ENCODE measurements around the gene GCNT1.
A peak's percentile ranks its signal among the peaks of the same experiment; 100 is the strongest.

Gene GCNT1

GRCh38 chr9:76526026-76526425, 67.0 kb downstream of the GCNT1 start:
- no peak for TF ChIP-seq POLR2A (IDR thresholded peaks at IDR 0.05; ENCODE audit: extremely low read depth, insufficient read length)
- TF ChIP-seq MYC (IDR thresholded peaks at IDR 0.05; ENCODE audit: low read depth, low read length): no peak
- no peak for TF ChIP-seq CTCF (IDR thresholded peaks at IDR 0.05; ENCODE audit: low read depth, low read length)
- TF ChIP-seq MAX (IDR thresholded peaks at IDR 0.05; ENCODE audit: low read depth, low read length): no peak
- H3K4me3 ChIP-seq (ENCODE audit: low read depth, low read length): no peak overlapping the region
- no peak for DNase-seq (ENCODE audit: low read depth)

GRCh38 chr9:76528056-76528455, 69.1 kb downstream of the GCNT1 start:
- H3K4me3 ChIP-seq (ENCODE audit: low read depth, low read length): no peak overlapping the region
- TF ChIP-seq MAX (IDR thresholded peaks at IDR 0.05; ENCODE audit: low read depth, low read length) (no peak), MYC (IDR thresholded peaks at IDR 0.05; ENCODE audit: low read depth, low read length) (no peak), POLR2A (IDR thresholded peaks at IDR 0.05; ENCODE audit: extremely low read depth, insufficient read length) (no peak), CTCF (IDR thresholded peaks at IDR 0.05; ENCODE audit: low read depth, low read length) (no peak)
- no peak for DNase-seq (ENCODE audit: low read depth)

GRCh38 chr9:76528642-76529190, 69.7 kb downstream of the GCNT1 start:
- no peak overlapping the region for H3K4me3 ChIP-seq (ENCODE audit: low read depth, low read length)
- TF ChIP-seq MYC (IDR thresholded peaks at IDR 0.05; ENCODE audit: low read depth, low read length): no peak
- no peak for TF ChIP-seq MAX (IDR thresholded peaks at IDR 0.05; ENCODE audit: low read depth, low read length)
- TF ChIP-seq CTCF (IDR thresholded peaks at IDR 0.05; ENCODE audit: low read depth, low read length): no peak
- TF ChIP-seq POLR2A (IDR thresholded peaks at IDR 0.05; ENCODE audit: extremely low read depth, insufficient read length): no peak
- DNase-seq (ENCODE audit: low read depth): no peak

GRCh38 chr9:76529653-76530052, 70.7 kb downstream of the GCNT1 start:
- TF ChIP-seq CTCF (IDR thresholded peaks at IDR 0.05; ENCODE audit: low read depth, low read length) (no peak), MYC (IDR thresholded peaks at IDR 0.05; ENCODE audit: low read depth, low read length) (no peak), POLR2A (IDR thresholded peaks at IDR 0.05; ENCODE audit: extremely low read depth, insufficient read length) (no peak), MAX (IDR thresholded peaks at IDR 0.05; ENCODE audit: low read depth, low read length) (no peak)
- no peak for DNase-seq (ENCODE audit: low read depth)
- no peak overlapping the region for H3K4me3 ChIP-seq (ENCODE audit: low read depth, low read length)

GRCh38 chr9:76530458-76531110, 71.6 kb downstream of the GCNT1 start:
- DNase-seq (ENCODE audit: low read depth): peak; percentile 22
- TF ChIP-seq MYC (IDR thresholded peaks at IDR 0.05; ENCODE audit: low read depth, low read length) (no peak), POLR2A (IDR thresholded peaks at IDR 0.05; ENCODE audit: extremely low read depth, insufficient read length) (no peak), CTCF (IDR thresholded peaks at IDR 0.05; ENCODE audit: low read depth, low read length) (no peak), MAX (IDR thresholded peaks at IDR 0.05; ENCODE audit: low read depth, low read length) (no peak)
- no peak overlapping the region for H3K4me3 ChIP-seq (ENCODE audit: low read depth, low read length)

All from NB4 (cell line).